Ramos (cell line): ENCODE data around the gene ZNF500.

Experiments
- in situ Hi-C: fragments of 300-500 bp; cut with MboI; formaldehyde crosslinking; loops from one replicate; pipeline ENCODE4 v1.14.3; 2022; ENCODE audit warnings: low sequenced_read_pairs; ENCODE audit not compliant: unreplicated experiment

The ZNF500 gene

DNA sequence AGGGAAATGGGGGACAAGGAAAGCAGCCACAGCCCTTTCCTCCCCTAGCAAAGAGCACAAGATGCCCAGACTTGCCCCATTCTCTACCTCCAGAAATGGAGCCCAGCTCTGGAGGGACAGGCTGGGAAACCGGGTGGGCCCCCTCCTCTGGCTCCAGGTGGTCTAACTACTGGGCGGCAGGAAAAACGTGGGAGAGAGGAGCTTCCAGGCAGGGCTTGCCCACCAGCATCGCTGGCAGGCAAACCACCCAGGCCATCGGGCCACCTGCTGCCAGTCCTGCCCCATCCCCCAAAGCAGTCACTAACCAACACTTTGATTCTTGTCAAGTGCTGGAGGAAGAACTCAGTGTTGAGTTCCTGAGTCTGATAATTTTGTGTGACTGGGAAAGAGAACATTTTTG lies 48.5 kb downstream of the ZNF500 start:
- in situ Hi-C loops = loop anchor here (10.0 kb wide), 1 partner anchor 226 kb away; no protein-coding TSS in a partner anchor

DNA sequence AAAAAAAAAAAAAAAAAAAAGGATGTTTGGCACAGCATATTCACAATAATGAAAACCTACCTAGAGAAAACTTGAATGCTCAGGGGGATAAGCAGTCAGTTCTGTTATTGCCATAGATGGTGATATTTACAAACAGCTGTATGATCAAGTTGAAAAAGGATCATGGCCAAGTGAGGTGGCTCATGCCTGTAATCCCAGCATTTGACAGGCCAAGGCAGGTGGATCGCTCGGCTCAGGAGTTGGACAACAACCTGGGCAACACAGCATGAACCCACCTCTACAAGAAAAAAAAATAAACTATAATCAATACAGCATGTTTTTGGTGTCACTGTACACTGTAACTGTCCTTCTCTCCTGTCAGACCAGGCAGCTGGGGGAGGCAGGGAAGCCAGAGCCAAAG lies 52.0 kb downstream of the ZNF500 start:
- in situ Hi-C loops = loop anchor here (10.0 kb wide), 1 partner anchor 230 kb away; no protein-coding TSS in a partner anchor

GRCh38 chr16:4713663-4714501 lies 53.1 kb downstream of the ZNF500 start:
- in situ Hi-C loops = loop anchor here (10.0 kb wide), 1 partner anchor 231 kb away; no protein-coding TSS in a partner anchor

GRCh38 chr16:4709481-4709880 lies 57.5 kb downstream of the ZNF500 start:
- in situ Hi-C loops = no loop called here

GRCh38 chr16:4706871-4707270 lies 60.1 kb downstream of the ZNF500 start:
- in situ Hi-C loops = no loop called here

DNA sequence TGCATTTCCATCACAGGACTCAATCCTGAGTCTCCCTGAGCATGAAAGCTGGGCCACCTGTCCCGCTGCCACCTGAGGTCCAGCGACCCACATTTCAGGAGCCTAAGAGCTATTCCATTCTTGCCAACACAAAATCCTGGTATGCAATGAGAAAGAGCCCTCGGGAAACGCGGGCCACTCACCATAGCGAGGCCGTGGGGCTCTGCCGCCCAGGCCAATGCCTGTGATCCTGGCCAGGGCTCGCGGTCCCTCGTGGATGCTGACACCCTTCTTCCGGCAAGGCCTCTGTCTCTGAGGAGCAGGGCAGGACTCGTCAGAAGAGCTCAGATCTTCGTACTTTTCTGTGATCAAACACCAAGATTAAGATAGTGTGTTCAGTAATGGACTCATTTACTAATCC lies 62.0 kb downstream of the ZNF500 start:
- in situ Hi-C loops = no loop called here

DNA sequence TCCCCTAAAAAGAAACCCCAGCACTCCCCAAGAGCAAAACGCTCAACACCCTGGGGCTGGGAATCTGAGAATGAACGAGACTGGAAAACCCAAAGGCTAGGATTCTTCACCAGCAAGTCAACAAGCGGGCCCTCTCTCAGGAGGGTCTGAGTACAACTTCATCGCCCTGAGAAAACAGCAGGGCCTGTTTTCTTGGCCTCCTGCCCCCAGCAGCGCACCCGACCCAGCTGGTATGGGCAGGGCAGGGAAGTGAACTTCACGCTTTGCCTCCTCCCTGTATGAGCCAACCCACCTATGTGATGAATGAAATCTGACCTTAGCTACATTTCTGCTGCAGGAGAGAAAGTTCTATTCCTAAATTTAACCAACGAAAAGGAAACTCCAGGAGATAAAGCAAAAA lies 62.5 kb downstream of the ZNF500 start:
- in situ Hi-C loops = no loop called here

- in situ Hi-C loops = no loop called here
These were observed 63.1 kb downstream of the ZNF500 start for GRCh38 chr16:4703906-4704305.

DNA sequence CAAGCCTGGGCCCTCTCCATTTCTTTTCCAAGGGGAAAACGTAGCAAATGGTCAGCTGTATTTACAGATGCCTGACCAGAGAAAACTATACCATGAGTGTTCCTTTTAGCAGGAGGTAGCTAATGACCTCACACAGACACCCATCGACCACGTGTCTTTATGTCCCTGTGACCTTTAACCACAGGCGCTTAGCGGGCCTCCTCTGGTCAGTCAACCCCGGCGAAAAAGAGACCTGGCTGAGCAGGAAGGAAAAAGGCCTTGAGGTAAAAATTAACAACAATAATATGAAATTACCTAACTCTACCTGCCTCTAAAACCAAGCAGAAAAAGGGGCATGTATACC lies 64.5 kb downstream of the ZNF500 start:
- in situ Hi-C loops = no loop called here

GRCh38 chr16:4701791-4702465 lies 65.0 kb downstream of the ZNF500 start:
- in situ Hi-C loops = no loop called here

GRCh38 chr16:4700997-4701743 lies 65.8 kb downstream of the ZNF500 start:
- in situ Hi-C loops = no loop called here

GRCh38 chr16:4700380-4700996 lies 66.5 kb downstream of the ZNF500 start:
- in situ Hi-C loops = no loop called here

DNA sequence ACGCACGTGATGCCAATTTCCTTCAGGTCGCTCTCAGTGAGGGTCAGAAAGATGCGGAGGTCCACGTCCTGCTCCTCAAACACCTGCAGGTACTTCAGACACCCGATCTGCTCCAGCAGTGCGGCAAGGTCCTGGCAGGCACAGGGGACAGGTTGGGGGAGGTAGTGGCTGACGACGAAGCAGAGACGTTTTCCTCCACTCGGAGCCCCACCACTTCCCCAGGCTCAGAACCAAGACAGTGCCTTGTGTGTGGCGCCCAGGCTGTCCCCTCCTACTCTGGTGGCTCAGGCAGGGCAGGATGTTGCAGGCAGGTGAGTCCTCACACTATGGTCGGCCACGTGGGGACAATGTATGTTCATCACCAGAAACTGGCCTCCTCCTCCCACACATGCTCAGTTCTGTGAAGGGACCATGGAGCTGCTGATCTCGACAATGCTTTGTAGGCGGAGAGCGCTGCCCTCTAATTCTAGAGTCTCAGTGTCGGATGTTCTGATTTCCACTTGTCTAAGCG lies 67.9 kb downstream of the ZNF500 start:
- in situ Hi-C loops = no loop called here

- in situ Hi-C loops = no loop called here
These were observed 68.5 kb downstream of the ZNF500 start for GRCh38 chr16:4698321-4699045.
